Immature natural killer cell (primary cell): ENCODE measurements around the gene FHIT. TPM values are rescaled to one million over a fixed set of nuclear protein-coding genes. Genes with fewer than 3 reads are reported as not detected.
"Not testable (repeated sequence)": the region's sequence is repeated elsewhere in the genome, so short reads cannot be mapped to it uniquely, and the experiment has no call there.

Experiments
- DNase-seq, 3 donors: peaks; one replicate each; pipeline ENCODE4 v3.0.0; 2022; ENCODE audit warnings: mixed read lengths in 1 of 3
- H3K27ac Mint-ChIP-seq, 6 donors: one replicate each; pipeline ENCODE4 v1.8.0; 2020; ENCODE audit warnings: mixed read lengths in 6 of 6, mild to moderate bottlenecking in 5 of 6, inconsistent platforms in 4 of 6, moderate library complexity in 3 of 6
- H3K27me3 Mint-ChIP-seq, 3 donors: one replicate each; pipeline ENCODE4 v1.8.0; 2020 to 2021; ENCODE audit warnings: low read depth in 3 of 3, mild to moderate bottlenecking in 3 of 3, mixed read lengths in 3 of 3, moderate library complexity in 3 of 3, inconsistent platforms in 1 of 3
- H3K36me3 Mint-ChIP-seq, 3 donors: one replicate each; pipeline ENCODE4 v1.8.0; 2020; ENCODE audit warnings: mixed read lengths in 3 of 3, inconsistent platforms in 2 of 3, mild to moderate bottlenecking in 2 of 3
- H3K4me1 Mint-ChIP-seq, 2 donors: one replicate each; pipeline ENCODE4 v1.8.0; 2020; ENCODE audit warnings: inconsistent platforms in 2 of 2, mild to moderate bottlenecking in 2 of 2, mixed read lengths in 2 of 2, moderate library complexity in 1 of 2
- H3K4me3 Mint-ChIP-seq, 5 donors: one replicate each; pipeline ENCODE4 v1.8.0; 2020; ENCODE audit warnings: mild to moderate bottlenecking in 5 of 5, mixed read lengths in 5 of 5, inconsistent platforms in 3 of 5, moderate library complexity in 3 of 5
- H3K9me3 Mint-ChIP-seq, 6 donors: one replicate each; pipeline ENCODE4 v1.8.0; 2020; ENCODE audit warnings: mild to moderate bottlenecking in 6 of 6, mixed read lengths in 6 of 6, inconsistent platforms in 4 of 6, moderate library complexity in 3 of 6
- polyA plus RNA-seq, 3 donors: library from polyadenylated mRNA; unstranded; fragments of 300-500 nt; fragmentation: Illumina TruSeq; gene quantifications; one replicate each; pipeline ENCODE4 v1.2.3, GENCODE V29; 2021

The FHIT gene
- polyA plus RNA-seq, 3 donors from 2014 or later, result 2.5 to 8.8 (median 3.9) TPM

DNA sequence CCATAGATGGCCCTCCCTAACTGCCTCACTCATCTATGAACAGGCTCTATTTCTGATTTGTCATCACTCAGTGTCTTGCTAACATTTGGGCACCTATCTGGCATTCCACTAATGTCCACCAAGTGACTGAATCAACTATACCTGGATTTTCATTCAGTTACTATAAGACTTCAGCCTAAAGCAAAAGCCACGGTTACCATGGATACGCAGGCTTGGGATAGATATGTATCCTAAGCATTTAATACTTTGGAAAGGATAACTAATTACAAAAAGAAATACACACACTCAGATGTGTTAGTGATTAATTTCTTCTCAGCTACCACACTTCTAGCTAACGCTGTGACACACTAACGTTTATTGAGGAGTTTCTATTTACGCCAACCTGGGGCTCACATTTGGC is 1301.9 kb downstream of the FHIT start:
- H3K36me3 Mint-ChIP-seq, result peaks cover 0 to 13% (median 3%) of the 10 kb centered on the region in 3 donors
- H3K4me1 Mint-ChIP-seq, result no peaks in the 10 kb centered on the region
- H3K9me3 Mint-ChIP-seq, result peaks cover 0 to 6% (median 0%) of the 10 kb centered on the region in 6 donors
- DNase-seq, result no peak
- H3K4me3 Mint-ChIP-seq, result no peak overlapping the region
- peaks cover 0 to 3% (median 1%) of the 10 kb centered on the region in 3 donors for H3K27me3 Mint-ChIP-seq
- H3K27ac Mint-ChIP-seq, result no peak overlapping the region

DNA sequence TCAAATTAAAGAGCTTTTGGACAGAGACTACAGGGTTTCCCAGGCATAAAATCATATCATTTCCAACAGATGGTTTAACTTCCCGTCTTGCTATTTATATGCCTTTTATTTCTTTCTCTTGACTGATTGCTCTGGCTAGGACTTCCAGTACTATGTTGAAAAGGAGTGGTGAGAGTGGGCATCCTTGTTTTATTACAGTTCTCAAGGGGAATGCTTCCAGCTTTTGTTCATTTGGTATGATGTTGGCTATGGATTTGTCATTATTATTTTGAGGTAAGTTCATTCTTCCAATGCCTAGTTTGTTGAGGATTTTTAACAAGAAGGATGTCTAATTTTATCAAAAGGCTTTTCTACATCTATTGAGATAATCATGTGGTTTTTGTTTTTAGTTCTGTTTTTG is 1304.9 kb downstream of the FHIT start:
- H3K27ac Mint-ChIP-seq, result no peak overlapping the region
- peaks cover 0 to 5% (median 0%) of the 10 kb centered on the region in 3 donors for H3K36me3 Mint-ChIP-seq
- no peak overlapping the region for H3K4me3 Mint-ChIP-seq
- peaks cover 0 to 2% (median 0%) of the 10 kb centered on the region in 3 donors for H3K27me3 Mint-ChIP-seq
- no peak for DNase-seq
- H3K4me1 Mint-ChIP-seq, result peaks cover 12 to 14% of the 10 kb centered on the region in 2 donors
- H3K9me3 Mint-ChIP-seq, result peaks cover 0 to 2% (median 0%) of the 10 kb centered on the region in 6 donors

DNA sequence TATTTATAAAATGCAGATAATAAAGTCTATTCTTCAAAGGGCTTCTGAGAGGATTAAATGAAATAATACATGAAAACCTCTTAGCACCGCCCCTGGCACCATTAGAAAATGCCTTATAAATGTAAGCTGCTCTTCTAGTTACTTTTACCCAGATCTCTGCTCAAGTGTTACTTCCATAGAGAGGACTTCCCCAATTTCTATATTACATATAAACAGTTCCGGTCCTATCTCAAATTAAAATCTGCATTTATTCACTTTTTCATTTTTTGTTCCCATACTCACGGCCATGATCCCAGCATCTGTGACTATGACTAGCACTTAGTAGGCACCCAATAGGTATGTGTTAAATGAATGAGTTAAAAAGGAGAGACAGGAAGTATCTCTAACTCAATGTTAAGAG is 1310.5 kb downstream of the FHIT start:
- DNase-seq, result no peak
- H3K27me3 Mint-ChIP-seq, result peaks cover 0 to 2% (median 0%) of the 10 kb centered on the region in 3 donors
- H3K4me1 Mint-ChIP-seq, result peaks cover 33 to 37% of the 10 kb centered on the region in 2 donors
- peaks cover 0 to 5% (median 0%) of the 10 kb centered on the region in 3 donors for H3K36me3 Mint-ChIP-seq
- peak overlapping the region; percentile 10 to 70 (median 34) for H3K4me3 Mint-ChIP-seq
- peak overlapping the region in 2 of 6 donors; percentile 4 to 7 for H3K27ac Mint-ChIP-seq
- H3K9me3 Mint-ChIP-seq, result no peaks in the 10 kb centered on the region

DNA sequence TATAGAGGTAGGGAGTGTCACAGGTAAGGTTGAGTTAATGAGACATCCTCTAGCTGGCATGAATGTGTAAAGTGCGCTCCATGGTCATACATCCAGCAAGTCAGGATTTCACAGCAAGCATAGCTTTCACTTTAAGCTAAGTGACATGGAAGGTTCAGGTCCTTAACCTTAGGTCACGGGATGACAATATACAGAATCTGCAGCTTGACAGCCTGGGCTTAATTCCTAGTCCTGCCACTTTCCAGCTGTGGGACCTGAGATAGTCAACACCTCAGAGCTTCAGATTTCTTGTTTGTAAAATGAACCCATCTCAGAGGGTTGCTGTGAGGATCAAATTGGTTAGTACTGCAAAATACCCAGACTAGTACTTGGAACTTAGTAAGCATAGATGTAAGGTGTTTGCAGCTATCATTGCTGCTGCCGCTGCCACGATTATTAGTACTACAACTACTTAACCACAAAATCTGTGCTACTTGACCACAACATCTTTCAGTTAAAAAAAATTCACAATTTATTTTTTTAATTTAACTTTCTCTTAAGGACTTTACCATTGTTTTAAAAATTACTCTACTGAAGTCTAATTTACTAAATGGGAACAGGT is 1311.3 kb downstream of the FHIT start:
- DNase-seq, result no peak
- no peaks in the 10 kb centered on the region for H3K9me3 Mint-ChIP-seq
- peaks cover 33 to 37% of the 10 kb centered on the region in 2 donors for H3K4me1 Mint-ChIP-seq
- H3K36me3 Mint-ChIP-seq, result no peaks in the 10 kb centered on the region
- H3K27ac Mint-ChIP-seq, result peak overlapping the region in 1 of 6 donors; percentile 4
- H3K27me3 Mint-ChIP-seq, result peaks cover 0 to 2% (median 0%) of the 10 kb centered on the region in 3 donors
- peak overlapping the region; percentile 13 to 70 (median 48) for H3K4me3 Mint-ChIP-seq

DNA sequence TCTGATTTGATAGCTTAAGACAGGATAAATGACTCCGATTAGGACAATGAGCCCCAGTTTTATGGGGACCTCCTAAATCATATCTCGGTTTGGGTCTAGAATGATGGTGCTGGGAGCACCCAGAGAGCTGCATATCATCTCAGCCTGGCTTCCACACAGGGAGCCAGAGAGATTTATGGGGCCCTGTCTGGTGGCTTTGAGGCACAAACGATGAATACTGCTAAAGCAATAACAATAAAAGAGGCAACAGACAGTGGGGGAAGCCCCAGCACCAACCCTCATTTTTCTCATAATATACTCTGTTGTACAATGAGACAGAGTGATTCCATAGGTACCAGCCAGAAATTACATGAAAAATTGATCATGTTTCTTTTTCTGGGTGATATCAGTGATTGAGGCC is 1312.4 kb downstream of the FHIT start:
- Mint-ChIP-seq H3K9me3 (no peaks in the 10 kb centered on the region), H3K36me3 (no peaks in the 10 kb centered on the region), H3K27ac (no peak overlapping the region), H3K4me1 (peaks cover 33 to 37% of the 10 kb centered on the region in 2 donors), H3K27me3 (peaks cover 0 to 2% (median 0%) of the 10 kb centered on the region in 3 donors), H3K4me3 (no peak overlapping the region)
- no peak for DNase-seq

DNA sequence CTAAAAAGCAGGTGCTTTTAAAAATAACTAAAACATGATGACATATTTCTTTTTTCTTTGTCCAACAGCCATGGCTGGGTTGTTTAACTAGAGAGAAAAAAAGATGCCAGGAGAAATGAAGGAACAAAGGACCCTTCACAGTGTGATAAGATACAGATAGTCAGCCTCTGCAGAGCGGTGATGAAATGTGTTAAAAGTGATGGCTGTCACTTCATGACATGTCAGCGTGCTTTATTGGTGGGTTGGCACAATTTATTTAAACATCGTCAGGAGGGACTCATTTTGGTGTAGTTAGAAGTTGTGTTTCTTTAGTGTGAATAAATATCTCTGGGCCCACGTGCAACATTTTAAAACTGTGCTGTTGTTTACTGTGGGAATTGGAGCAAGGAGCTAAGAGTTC is 1314.1 kb downstream of the FHIT start:
- Mint-ChIP-seq H3K4me3 (no peak overlapping the region), H3K27me3 (peaks cover 0 to 2% (median 0%) of the 10 kb centered on the region in 3 donors), H3K27ac (no peak overlapping the region), H3K9me3 (no peaks in the 10 kb centered on the region), H3K4me1 (peaks cover 29 to 31% of the 10 kb centered on the region in 2 donors), H3K36me3 (peaks cover 0 to 8% (median 0%) of the 10 kb centered on the region in 3 donors)
- DNase-seq, result no peak

DNA sequence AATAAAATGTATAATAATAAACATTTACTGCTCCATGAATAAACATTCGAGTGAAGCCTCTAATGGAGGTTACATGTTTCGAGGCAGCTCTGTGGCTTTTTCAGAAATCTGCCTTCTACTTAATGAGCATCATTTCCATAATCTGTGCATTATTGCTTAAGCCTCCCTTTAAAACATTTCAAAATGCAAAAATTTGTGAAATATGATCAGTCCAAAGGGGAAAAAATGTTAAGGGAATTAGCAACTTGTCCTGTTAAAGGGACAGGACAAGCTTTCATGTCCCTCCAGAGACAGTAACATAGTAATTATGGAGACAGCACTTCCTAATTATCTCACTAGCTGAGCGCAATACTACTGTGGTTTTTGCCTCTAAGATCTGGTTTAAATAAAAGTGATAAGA is 1314.8 kb downstream of the FHIT start:
- H3K4me1 Mint-ChIP-seq, result peaks cover 22 to 24% of the 10 kb centered on the region in 2 donors
- peaks cover 0 to 8% (median 0%) of the 10 kb centered on the region in 3 donors for H3K36me3 Mint-ChIP-seq
- H3K9me3 Mint-ChIP-seq, result no peaks in the 10 kb centered on the region
- peaks cover 0 to under 1% (median 0%) of the 10 kb centered on the region in 3 donors for H3K27me3 Mint-ChIP-seq
- no peak overlapping the region for H3K27ac Mint-ChIP-seq
- no peak for DNase-seq
- H3K4me3 Mint-ChIP-seq, result no peak overlapping the region

DNA sequence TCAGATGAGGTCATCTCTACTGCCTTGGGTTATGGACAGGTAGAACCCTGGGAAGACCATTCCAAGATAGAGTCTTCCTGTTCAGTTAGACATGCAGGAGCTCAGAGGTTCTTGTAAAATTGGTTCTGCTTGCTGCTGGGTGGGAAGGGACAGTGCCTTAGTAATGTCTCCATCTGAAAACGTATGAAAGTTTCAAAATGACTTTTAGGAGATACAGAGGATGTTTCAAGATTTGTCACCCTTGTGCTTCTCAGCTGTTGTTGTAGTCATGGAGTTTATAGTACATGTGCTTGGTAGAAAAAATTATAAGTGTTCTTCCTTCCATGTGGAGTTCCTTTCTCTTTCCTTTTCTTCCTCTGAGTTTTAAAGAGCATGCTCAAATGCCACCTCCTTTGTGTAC is 1316.2 kb downstream of the FHIT start:
- Mint-ChIP-seq H3K4me1 (peaks cover 8 to 10% of the 10 kb centered on the region in 2 donors), H3K27ac (peak overlapping the region in 2 of 6 donors; percentile 17 to 38), H3K4me3 (no peak overlapping the region)

DNA sequence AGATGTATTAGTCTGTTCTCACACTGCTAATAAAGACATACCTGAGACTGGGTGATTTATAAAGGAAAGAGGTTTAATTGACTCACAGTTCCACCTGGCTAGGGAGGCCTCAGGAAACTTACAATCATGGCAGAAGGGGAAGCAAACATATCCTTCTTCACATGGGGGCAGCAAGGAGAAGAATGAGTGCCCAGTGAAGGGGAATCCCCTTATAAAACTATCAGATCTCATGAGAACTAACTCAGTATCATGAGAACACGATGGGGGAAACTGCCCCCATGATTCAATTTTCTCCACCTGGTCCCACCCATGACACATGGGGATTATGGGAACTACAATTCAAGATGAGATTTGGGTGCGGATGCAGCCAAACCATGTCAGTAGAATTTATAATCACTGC is 1316.7 kb downstream of the FHIT start:
- not testable (repeated sequence) for H3K4me1 Mint-ChIP-seq, H3K9me3 Mint-ChIP-seq, H3K4me3 Mint-ChIP-seq, H3K27me3 Mint-ChIP-seq, DNase-seq
- peaks cover 0 to 17% (median 0%) of the 10 kb centered on the region in 3 donors for H3K36me3 Mint-ChIP-seq
- peak overlapping the region in 1 of 6 donors; percentile 50 for H3K27ac Mint-ChIP-seq

More for the DNA sequence above, 1316.2 kb downstream of the FHIT start:
- Mint-ChIP-seq H3K36me3 (peaks cover 0 to 12% (median 0%) of the 10 kb centered on the region in 3 donors), H3K27me3 (no peaks in the 10 kb centered on the region), H3K9me3 (no peaks in the 10 kb centered on the region)
- DNase-seq, result no peak

DNA sequence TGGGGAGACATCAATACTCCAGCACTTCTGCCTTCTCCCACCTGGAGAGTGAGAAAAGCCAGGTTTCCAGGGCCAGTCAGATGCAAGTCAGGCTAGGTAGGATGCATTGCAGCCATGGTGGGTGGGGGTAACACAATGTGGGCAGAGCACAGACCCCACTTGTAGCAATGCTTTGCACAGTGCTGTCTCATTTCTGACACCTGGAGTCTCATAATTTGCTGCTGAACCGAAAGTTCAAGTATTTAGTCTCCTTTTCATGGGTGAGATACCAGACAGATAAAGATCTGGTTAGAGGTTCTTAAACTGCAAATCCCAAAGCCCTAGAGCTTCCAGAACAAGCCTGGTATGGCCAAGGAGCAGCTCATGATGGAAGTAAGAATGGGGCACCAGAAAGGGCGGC is 1321.1 kb downstream of the FHIT start:
- DNase-seq, result no peak
- peaks cover 0 to 7% (median 3%) of the 10 kb centered on the region in 3 donors for H3K27me3 Mint-ChIP-seq
- no peak overlapping the region for H3K4me3 Mint-ChIP-seq
- no peaks in the 10 kb centered on the region for H3K9me3 Mint-ChIP-seq
- peaks cover 0 to 19% (median 0%) of the 10 kb centered on the region in 3 donors for H3K36me3 Mint-ChIP-seq
- no peaks in the 10 kb centered on the region for H3K4me1 Mint-ChIP-seq
- H3K27ac Mint-ChIP-seq, result no peak overlapping the region

DNA sequence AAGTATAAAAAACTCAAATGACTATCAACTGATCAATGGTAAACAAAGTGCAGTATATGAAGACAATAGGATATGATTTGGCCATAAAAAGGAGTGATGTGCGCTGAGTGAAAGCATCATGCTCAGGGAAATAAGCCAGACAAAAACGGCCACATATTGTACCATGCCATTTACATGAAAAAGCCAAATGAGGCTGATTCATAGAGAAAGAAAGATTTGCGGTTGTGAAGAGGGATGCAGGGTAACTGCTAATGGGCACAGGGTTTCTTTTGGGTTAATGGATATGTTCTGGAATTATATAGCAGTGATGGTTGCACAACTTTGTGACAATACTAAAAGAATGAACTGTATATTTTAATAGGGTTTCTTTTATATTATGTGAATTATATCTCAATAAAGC is 1324.2 kb downstream of the FHIT start:
- Mint-ChIP-seq H3K4me3 (no peak overlapping the region), H3K27ac (no peak overlapping the region), H3K36me3 (peaks cover 0 to 11% (median 3%) of the 10 kb centered on the region in 3 donors), H3K4me1 (peaks cover 3 to 11% of the 10 kb centered on the region in 2 donors), H3K27me3 (peaks cover 0 to 8% (median 7%) of the 10 kb centered on the region in 3 donors), H3K9me3 (no peaks in the 10 kb centered on the region)
- no peak for DNase-seq

DNA sequence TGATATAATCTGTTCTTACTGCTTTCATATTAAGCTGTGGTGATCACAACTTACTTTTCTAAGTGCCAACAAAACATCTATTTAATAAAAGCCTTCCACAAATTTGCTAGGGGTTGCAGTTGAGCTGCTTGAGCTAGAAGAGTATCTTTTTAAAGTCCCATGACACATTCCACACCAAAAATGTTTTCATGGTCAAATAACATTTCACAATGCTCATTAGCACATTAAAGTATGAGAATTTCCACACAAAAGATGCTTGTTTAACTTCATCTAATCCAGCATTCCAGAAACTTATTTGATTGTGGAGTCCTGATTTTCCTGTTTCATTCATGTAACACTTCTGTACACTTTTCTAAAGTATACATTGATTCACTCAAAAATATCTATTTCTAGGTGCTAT is 1325.3 kb downstream of the FHIT start:
- Mint-ChIP-seq H3K36me3 (peaks cover 0 to 11% (median 3%) of the 10 kb centered on the region in 3 donors), H3K9me3 (no peaks in the 10 kb centered on the region), H3K4me1 (peaks cover 5 to 11% of the 10 kb centered on the region in 2 donors), H3K4me3 (no peak overlapping the region), H3K27me3 (peaks cover 0 to 8% (median 7%) of the 10 kb centered on the region in 3 donors), H3K27ac (no peak overlapping the region)
- DNase-seq, result no peak

DNA sequence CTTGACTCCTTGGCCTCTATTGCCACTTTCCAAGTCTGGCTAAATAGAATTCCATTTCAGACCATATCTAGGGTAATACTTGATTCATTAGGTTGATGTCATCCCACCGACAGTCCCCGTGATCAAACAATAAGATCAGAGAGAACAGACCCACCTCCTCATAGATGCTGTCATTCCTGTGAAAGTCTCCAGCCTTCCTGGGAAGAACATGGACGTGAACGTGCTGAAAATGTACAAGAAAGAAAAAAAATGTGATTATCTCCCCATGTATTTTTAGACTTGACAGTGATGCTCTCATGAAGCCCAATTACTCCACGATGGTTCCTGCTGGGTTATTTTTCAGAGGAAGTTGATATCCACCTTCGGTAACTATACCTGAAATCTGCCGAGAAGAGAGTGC is 1329.1 kb downstream of the FHIT start:
- DNase-seq, result no peak
- no peak overlapping the region for H3K27ac Mint-ChIP-seq
- H3K36me3 Mint-ChIP-seq, result peaks cover 0 to 15% (median 5%) of the 10 kb centered on the region in 3 donors
- no peaks in the 10 kb centered on the region for H3K9me3 Mint-ChIP-seq
- peaks cover 2 to 7% (median 6%) of the 10 kb centered on the region in 3 donors for H3K27me3 Mint-ChIP-seq
- no peak overlapping the region for H3K4me3 Mint-ChIP-seq
- peaks cover 5 to 17% of the 10 kb centered on the region in 2 donors for H3K4me1 Mint-ChIP-seq

DNA sequence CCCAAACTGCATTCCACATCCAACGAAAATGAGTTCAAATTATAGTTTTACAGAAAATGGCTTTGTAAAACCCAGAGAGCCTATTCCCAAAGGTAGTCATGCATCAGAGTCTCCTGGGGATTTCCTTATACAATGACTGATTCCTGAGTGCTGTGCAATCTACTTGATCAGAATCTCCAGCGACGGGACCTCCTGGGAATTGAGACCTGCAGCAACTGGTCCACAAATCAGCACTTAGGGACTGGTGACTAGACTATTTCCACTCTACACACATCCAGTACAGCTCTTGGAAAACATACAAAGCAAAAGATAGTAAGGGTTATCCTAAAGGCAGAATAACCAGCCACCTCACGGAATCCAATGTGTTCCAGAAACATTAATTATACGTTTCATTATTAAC is 1330.4 kb downstream of the FHIT start:
- Mint-ChIP-seq H3K9me3 (no peaks in the 10 kb centered on the region), H3K27ac (no peak overlapping the region), H3K4me1 (peaks cover 5 to 17% of the 10 kb centered on the region in 2 donors), H3K36me3 (peaks cover 0 to 15% (median 5%) of the 10 kb centered on the region in 3 donors), H3K4me3 (no peak overlapping the region), H3K27me3 (peaks cover 2 to 7% (median 6%) of the 10 kb centered on the region in 3 donors)
- no peak for DNase-seq
